HG03039 (cell line): Measurements from ENCODE around the gene VAPA.

Source experiments
- ATAC-seq: cut with Tn5 transposase; IDR thresholded peaks from one replicate; pipeline ENCODE4 v1.9.1; 2021; ENCODE audit warnings: mild to moderate bottlenecking, moderate library complexity; ENCODE audit not compliant: unreplicated experiment

Gene VAPA

DNA sequence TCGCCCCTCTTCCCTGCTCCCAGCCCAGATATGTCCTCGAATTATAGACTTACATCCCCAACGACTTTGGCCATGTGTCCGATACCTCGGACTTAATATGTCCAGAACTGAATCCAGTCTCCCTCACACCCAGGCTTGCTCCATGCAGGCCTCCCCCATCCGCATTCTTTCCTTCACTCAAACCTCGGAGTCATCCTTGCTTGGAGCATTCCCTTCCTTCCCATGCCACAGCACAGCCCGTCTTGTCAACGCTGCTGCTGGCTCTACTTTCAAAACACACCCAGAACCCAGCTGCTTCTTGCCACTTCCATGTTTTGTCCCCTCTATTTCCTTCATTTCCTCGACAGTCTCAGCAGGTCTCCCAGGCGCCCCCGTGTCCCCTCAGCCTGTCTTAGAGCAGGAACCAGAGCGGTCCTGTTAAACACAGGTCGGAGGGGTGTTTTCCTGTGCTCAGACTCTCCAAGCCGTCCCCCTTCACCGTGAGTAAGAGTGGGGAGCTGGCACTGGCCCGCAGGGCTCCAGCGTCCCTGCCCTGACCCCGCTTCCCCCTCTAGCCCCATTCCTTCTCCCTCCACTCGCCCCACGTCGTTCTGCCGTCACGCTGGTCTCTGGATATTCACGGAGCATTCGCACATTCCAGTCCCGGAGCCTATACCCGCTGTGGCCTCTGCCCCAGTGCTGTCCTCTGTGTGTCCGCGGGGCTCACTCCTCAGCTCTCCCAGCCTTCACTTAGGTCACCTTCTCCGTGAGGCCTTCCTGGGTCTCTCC, 54.4 kb downstream of the VAPA start:
- no peak for ATAC-seq

DNA sequence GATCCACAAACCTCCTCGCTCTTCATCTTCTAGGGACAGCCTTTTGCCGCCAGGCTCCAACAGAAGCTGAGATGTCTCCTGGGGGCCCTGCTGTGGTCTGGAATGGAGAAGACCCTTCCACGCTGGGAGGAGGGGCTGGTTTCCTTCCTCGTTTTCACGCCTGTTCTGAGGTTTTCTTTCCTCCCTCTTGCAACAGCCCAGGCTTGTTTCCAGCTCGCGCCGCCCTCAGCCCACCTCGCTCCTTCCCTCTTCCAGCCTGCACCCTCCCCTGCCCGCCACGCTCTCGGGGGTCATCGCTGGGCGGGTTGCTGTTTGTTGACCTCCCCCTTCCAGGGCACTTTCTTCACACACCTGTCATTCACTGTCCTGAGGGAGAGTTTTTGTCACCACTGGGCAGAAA, 55.4 kb downstream of the VAPA start:
- no peak for ATAC-seq

DNA sequence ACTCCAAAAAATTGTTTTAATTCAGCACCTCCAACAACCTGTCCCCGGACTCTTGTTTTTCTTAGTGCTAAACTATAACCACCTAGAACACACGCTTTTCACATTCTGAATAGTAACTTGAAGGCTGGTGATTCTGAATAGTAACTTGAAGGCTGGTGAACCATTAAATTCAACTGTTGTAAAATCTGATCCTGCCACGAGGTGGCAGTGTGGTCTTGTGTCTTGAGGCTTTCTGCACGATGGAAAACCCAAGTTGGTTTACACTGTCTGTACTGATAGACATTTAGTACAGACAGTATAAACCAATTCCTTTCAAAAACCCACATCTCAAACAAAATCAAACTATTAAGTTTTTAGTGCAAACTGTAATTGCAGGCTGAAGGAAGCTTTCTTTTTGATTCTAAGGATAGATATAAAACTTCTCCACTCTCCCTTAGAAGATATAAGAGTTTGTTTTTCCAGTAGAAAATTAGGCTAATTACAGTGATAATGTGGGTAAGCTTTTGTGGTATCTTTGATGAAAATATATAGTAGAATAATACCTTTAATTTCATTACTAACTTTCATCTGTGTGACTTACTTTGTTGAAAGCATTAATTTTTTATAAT, 57.6 kb downstream of the VAPA start:
- ATAC-seq = peak; percentile 53

DNA sequence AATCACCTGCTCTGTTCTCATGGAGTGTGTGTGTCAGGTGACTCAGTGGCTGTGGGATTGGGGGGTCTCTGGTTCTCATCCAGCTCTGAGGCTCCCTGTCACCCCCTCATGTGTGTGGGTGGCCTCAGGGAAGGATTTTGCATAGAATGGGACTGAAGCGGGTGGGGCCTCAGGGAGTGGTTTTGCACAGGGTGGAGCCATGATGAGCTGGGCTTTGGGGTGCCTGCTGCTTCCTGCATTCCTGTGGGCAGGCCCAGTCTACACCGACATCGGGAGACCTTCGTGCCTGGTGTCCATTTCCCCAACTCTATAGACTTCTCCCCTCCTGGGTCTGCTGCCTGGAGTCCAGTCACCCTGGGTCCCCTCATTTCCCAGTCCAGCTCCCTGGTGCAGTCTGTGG, 59.7 kb downstream of the VAPA start:
- ATAC-seq = no peak

DNA sequence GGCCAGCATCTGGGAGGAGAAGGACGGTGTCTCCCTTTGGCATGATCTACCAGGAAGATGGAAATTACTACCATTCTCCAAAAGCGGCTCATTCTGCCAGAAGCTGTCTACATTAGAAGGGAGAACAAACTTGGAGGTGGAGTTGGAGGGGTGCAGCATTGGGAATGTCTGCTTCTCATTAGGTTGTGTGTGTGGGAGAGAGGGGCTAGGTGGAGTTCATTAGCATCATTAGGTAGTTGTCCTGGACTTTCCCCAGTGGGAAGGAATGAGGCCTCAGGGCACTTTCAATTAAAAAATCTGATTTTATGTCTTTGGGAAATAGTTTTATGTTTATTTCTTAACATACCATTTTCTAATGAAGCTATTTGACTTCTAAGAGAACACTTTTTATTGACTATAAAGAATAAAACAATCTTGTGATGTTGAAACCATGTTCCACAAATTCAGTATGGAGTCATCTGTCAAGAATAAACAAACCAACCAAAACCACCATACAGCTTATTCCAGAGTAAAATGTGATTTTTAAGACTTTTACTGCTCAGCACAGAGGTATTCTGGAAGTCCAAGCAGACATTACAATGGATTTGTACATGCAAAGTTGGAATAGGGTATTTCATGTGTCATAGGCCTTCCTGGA, 60.6 kb downstream of the VAPA start:
- no peak for ATAC-seq

DNA sequence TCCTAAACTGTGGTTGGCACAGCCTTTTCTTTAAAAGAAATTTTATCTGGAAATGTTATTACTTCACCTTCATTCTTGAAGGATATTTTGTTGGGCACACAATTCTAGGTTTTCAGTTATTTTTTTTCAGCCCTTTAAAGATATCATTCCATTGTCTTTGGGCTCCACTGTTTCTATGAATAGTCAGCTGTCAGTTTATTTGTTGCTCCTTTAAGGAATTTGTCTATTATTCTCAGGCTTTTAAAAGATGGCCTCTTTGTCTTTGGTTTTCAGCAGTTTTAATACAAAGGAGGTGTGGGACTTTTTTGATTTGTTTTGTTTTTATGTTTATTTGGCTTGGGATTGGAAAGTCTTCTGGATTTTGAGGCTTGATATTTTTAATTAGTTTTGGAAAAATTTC, 61.8 kb downstream of the VAPA start:
- no peak for ATAC-seq

DNA sequence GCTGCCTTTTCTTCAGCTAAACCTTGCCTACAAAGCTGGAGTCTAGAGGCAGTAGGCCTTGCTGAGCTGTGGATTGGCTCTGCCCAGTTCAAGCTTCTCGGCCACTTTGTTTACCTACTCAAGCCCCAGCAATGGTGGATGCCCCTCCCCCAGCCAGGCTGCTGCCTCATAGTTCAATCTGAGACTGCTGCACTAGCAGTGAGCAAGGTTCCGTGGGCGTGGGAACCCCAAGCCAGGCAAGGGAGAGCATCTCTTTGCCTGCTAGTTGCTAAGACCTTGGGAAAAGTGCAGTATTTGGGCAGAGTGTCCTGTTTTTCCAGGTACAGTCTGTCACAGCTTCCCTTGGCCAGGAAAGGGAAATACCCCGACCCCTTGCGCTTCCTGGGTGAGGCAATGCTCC, 68.9 kb downstream of the VAPA start:
- ATAC-seq = no peak

DNA sequence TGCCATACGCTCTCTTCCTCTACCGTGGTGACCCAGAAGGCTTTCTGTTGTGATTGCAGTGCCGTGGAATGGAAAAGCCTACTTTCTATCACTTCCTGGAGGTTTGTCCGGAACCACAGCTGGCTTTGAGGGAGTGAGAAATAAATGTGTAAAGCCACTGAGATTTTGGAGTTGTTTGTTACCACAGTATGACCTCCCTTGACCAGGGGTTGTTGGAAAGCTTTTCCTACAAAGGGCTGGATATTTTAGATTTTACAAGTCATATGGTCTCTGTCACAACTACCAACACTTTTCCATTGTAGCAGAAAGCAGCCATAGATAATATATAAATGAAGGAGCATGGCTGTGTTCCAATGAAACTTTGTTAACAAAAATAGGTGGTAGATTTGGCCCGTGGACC, 70.3 kb downstream of the VAPA start:
- no peak for ATAC-seq

DNA sequence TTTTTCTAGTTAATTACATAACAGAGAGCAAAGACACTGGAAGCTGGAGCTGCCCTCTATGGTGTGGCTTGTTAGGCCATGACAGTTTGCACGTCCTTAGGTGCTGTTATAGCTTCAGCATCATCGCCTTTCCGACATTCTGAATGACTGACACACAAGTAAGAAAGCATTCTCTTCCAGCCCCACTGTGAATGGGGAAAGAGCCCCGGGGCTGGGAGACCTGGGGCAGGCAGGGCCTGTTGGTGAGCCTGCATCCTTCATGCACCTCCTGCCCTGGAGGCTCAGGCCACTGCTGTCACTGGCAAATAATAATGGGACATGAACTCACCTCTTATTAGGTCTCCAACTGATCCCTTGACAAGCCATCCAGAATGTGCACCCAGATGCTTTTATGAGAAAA, 71.8 kb downstream of the VAPA start:
- ATAC-seq = no peak

DNA sequence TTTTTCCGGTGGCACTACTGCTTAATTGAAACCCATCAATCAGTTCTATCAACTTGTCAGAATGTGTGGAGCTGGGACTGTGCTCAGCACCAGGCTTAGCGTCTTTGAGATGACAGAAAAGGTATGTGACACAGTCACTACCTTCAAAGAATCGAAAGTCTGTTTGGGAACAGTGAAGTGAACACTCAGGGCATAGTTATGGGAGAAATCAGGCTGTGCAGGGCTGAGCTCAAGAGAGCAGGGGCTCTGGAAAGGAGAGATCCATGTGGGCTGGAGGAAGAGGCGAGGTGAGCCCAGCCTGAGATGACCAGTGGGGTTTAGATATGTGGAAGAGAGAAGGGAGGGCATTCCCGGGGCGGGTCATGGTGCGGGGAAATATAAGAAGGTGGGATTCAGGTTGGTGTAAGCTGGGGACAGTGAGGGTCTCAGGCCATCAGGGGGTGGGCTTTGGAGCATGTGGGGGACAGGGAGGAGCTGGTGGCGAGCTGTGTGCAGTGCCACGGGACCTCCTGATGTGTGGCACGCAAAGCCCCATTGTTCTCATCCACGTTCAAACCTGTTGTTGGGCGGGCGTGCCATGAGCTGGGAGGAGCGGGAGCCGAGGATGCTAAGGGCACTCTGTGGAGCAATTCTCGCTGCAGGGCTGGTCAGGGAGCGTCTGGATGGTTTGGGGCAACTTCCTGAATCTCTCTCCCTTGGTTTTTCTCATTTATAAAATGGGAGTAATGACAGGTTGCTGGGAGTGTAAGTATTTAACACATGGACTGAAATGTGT, 72.5 kb downstream of the VAPA start:
- no peak for ATAC-seq

DNA sequence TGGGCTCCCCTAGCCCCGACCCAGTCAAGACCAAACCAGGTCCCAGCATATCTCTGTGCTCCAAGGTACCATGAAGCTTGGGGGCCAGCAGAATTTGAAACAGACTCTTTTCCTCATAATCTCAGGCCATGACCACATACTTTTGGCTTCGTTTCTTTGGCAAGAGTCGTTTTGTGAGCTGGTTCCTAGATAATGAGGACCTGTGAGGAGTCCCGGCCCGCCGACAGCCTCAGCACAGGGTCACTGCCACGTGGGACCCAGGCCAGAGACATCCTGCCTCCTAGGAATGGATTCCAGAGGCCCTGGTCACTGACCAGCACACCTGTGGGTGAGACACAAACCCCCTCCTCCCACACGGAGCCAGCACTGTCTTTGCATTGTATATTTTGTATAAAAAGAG, 73.5 kb downstream of the VAPA start:
- ATAC-seq = no peak

DNA sequence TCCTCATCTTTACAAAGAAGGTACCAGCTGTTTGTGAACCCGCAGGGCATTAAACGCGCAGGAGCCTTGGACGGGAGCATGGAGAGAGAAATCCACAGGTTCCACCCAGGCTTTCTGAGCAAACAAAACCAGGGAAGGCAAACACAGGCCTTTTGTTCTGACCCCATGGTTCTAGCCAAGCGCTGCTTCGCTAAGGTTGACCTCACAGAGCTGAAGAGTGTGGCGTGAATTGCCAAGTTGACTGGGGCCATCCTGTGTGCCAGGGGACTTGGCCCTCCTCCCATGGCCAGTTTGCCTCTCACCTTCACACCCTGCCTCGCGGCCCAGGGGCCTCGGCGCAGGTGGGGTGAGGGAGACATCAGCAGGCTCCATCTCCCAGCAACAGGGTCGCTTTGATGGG, 74.1 kb downstream of the VAPA start:
- ATAC-seq = no peak

DNA sequence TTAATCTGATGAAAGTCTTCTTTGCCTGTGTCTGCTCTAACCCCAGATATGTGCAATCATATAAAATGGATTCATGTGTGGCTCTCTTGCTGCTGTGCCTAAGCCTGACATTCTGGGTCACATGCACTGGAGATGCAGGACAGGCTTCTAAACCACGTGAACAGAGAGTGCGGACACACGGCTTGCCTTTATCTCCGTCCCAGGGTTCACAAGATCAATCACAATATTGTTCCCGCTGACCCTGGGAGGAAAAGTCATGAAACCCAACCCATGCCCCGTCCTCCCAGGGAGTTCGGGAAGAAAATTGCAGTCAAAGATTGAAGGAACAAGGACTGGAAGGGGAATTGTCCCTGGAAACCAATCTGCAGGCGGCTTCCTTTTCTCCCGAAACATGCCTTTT, 74.8 kb downstream of the VAPA start:
- ATAC-seq = no peak

DNA sequence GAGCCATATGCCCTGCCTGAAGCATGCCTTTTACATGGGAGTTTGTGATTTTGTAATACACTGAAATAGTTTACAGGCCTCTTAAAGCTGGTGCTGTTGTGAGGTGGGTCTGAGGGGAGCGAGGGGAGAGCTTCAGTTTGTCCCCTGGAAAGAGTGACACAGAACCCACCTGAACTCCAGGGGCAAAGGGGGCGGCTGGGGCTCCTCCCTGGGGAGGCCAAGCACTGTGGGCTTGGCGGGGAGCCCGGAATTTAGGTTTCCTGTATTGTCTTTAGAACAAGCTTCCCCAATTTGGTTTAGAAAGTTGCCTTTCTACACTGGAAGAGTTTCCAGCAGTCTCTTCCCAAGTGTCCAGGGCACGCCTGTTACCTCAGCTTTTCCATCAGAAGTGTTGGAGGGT, 75.7 kb downstream of the VAPA start:
- ATAC-seq = no peak

DNA sequence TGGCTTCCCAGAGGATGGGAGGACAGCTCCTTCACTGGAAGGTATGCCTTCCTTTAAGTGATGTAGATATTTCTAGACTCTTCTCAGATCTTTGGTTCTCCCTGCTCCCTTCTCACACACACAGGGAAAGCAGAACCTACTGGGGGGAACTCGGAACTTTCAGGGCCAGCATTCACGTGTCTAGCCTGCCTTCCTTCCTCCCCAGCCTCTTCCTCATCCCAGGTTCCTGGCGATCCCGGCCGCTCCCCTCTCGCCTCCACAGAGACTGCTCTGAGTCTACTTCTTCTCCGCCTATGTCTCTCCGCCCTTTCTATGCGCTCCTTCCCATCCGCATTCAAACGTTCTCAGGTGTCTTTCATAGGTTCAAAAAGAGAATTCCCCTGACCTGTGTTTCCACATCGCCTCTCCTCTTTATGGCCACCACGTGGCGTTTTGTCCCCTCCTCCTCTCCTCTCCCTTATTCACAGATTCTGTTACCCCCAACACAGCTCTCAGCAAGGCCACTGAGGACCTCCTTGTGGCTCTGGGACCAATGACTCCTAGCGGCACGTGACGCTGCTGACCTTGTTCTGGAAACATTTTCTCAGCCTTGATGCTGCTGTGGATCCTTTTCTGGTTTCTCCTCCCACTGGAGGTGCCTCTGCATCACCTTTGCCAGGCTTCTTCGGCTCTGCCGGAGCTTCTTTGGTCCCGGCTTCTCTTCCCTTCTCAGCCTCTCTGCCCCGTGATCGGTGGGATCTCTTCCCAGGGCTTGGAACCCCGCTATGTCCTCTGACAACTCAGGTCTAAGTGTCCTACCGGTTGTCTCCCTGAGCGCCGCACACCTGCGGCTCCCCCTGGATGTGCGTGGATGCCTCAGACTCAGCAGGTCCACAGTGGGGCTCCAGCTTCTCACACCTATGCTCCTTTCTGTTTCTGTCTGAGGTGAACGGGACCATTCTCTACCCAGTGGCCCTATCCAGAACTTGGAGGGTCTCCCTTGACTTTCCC, 77.5 kb downstream of the VAPA start:
- ATAC-seq = no peak

DNA sequence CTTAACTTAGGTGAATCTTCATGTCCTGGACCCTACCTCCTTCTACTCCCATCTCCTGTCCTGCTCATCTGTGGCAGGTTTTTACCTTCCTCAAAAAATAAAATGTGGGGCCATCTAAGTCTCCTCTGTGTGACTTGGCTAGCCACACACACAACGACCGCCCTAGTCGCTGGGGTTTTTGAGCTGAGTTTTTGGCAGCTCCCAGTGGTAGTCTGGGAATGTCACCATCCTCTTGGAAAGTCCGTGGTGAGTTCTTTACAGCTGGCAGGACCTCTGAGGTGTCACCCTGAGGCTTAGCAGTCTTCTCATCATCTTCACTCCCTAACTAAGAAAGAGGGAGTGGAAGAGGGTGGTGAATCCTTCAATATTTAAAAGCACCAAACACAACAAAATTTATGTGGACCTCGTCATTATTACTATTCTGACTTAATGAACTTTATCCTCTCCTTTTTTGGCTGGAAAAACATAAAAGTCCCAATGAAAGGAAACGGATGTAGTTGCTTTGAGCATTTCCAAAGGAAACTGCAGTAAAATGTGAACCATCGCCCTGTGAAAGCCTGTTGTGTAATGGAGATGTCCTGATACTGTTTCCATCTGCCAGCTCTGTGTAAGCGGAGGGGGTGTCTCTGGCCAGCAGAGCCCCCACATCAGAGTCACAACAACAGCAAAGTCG, 78.6 kb downstream of the VAPA start:
- ATAC-seq = no peak

DNA sequence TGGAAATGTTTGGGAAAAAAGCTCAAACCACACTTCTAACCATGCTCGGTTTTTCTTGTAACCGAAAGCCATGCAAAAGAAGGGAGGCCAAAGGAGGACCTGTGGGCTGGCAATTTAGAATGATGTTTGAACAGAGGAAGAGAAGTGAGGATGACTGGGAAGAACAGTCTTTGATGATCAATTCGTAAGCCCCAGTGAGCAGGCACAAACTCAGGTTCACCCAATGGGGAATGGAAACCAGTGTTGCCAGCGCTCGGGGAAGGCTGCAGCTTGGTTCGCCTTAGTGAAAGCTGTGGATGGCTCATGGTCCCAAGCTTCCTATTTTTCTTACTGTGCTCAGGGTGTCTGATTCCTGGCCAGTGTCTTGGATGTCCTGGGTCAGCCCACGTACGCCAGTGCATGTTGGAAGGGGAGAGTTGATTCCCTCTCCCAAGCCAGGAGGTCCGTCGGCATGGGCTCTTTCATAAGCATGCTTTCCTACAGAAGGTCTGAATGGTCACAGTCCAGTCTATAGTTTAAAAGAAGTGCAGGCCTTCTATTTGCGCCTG, 79.2 kb downstream of the VAPA start:
- ATAC-seq = no peak

DNA sequence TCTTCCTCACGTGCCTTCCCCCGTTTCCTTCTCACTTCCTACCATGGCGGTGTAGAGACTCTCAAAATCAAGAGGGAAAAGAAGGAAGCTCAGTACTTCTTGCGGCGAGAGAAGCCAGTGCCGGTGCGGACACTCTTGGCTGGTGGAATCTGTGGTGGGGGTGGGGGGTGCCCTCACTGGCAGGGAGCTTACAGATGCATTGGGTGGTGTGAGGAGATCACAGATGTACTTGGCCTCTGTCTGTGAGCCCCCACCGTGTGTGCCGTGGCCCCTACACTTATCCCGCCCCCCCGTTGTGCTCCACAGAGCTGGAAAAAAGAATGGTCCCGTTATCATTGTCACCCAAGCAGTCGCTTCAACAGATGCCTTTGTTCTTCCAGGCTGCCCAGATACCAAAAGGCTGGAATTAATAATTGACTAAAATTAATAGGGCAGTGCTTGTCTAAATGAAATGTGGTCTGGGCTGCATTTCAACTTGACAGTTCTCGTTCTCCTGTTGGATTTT, 79.8 kb downstream of the VAPA start:
- no peak for ATAC-seq

DNA sequence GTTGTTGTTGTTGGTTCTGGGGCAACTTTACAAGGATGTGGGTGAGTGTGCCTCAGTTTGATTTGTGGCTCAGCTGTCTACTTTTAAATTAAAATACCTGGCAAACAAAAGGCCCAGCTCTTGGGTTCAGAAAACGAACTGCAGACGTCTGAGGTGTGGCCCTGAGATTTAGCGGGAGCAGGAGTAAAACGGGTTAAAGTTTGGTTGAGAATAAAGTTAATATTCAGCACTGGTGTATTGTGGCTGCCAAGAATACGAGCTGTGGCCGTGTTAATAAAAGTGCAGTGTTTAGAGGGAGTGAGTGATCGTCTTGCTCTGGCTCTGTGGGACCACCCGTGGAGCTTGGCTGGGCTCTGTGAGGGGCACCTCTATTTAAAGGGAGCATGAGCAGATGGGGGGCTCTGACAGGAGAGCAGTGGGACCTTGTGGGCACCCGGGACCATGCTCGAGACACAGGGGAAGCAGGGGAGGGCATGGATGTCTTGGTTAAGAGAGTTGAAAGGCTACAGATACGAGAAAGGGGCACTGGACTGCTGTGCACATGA, 80.3 kb downstream of the VAPA start:
- no peak for ATAC-seq
